ENCODE measurements around the gene IFIT1. TPM values are rescaled to one million over a fixed set of nuclear protein-coding genes. Genes with fewer than 3 reads are reported as not detected.

Gene IFIT1
- total RNA-seq, 1 donor from 2014 or later: 7.4 TPM

DNA sequence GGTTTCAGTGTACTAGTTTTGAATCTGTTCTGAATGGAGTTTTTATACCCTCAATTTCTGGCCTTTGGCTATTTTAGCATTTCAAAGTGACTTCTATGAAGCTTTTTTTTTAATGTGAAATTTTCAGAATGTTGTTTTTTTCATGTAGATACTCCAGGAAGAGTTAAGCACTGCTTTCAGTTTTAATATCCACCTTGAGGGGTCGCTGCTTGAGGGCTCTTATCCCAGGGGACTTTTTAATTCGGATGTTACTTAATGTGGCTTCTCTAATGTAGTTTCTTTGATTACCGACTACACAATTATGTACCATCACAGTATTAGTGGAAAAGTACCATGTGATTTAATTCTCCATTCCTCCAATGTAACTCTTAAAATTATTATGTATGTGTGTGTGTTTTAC lies 27.1 kb downstream of the IFIT1 start:
- Histone ChIP-seq H3K27me3 (no peaks in the 10 kb centered on the region), H3K36me3 (peaks cover 0 to 9% of the 10 kb centered on the region in 2 donors), H3K9me3 (no peaks in the 10 kb centered on the region), H3K27ac (no peak overlapping the region), H3K4me3 (no peak overlapping the region), H3K4me1 (peaks cover 26% of the 10 kb centered on the region)
- TF ChIP-seq, protein P1, sequence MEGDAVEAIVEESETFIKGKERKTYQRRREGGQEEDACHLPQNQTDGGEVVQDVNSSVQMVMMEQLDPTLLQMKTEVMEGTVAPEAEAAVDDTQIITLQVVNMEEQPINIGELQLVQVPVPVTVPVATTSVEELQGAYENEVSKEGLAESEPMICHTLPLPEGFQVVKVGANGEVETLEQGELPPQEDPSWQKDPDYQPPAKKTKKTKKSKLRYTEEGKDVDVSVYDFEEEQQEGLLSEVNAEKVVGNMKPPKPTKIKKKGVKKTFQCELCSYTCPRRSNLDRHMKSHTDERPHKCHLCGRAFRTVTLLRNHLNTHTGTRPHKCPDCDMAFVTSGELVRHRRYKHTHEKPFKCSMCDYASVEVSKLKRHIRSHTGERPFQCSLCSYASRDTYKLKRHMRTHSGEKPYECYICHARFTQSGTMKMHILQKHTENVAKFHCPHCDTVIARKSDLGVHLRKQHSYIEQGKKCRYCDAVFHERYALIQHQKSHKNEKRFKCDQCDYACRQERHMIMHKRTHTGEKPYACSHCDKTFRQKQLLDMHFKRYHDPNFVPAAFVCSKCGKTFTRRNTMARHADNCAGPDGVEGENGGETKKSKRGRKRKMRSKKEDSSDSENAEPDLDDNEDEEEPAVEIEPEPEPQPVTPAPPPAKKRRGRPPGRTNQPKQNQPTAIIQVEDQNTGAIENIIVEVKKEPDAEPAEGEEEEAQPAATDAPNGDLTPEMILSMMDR (IDR thresholded peaks at IDR 0.05): no peak
- TF ChIP-seq POLR2A (IDR thresholded peaks at IDR 0.05) (no peak), POLR2AphosphoS5 (IDR thresholded peaks at IDR 0.05; ENCODE audit: insufficient read depth in 1 of 2, low read depth in 1 of 2) (no peak)
- DNase-seq (ENCODE audit: extremely low spot score in 2 of 2): no peak
- intact Hi-C loops (cut with DNase I): no loop called here

DNA sequence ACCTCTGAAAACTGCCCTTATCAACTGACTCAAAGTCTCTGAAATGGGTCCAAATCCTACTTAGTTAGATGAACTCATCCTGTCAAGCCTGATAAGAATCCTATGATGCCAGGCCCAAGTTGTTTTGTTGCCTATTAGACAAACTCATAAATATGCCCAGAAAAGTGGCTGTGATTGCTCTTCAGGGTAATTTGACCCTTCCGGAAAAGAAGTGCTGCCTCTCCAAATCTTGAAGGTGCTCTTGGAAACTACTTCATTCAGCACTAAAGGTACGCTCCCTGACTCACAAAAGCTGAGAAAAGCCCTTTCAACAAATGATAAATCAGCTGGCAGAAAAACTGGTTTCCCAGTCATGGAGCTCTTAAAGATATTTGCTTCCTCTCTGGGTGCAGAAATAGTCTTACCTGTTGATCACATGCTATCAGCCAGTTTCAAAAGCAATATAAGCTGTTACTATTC lies 28.6 kb downstream of the IFIT1 start:
- DNase-seq (ENCODE audit: extremely low spot score in 2 of 2): no peak
- Histone ChIP-seq H3K27ac (no peak overlapping the region), H3K36me3 (peaks cover 0 to 9% of the 10 kb centered on the region in 2 donors), H3K27me3 (no peaks in the 10 kb centered on the region), H3K9me3 (no peaks in the 10 kb centered on the region), H3K4me3 (no peak overlapping the region), H3K4me1 (peaks cover 21% of the 10 kb centered on the region)
- TF ChIP-seq POLR2A (IDR thresholded peaks at IDR 0.05) (no peak), POLR2AphosphoS5 (IDR thresholded peaks at IDR 0.05; ENCODE audit: insufficient read depth in 1 of 2, low read depth in 1 of 2) (peak in 1 of 2 donors; percentile 72)
- TF ChIP-seq, protein P1 (IDR thresholded peaks at IDR 0.05): no peak
- intact Hi-C loops (cut with DNase I): no loop called here

DNA sequence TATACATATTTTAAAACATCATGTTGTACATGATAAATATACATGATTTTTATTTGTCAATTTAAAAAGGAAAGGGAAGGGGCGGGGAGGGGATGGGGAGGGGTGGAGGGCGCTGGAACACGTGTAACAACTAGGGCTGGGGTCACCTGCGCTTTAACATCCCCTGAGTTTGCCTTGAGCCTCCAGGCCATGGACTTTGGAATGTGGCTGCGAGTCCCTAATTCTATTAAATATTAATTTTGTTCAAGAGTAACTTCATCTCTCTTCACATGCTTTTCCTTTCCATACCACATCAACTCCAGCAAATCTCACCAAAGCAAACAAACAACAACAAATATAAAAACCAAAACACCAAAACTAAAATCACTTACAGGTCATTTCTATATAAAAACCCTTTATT lies 32.6 kb downstream of the IFIT1 start:
- TF ChIP-seq, protein P1 (IDR thresholded peaks at IDR 0.05): no peak
- TF ChIP-seq POLR2AphosphoS5 (IDR thresholded peaks at IDR 0.05; ENCODE audit: insufficient read depth in 1 of 2, low read depth in 1 of 2): no peak
- no peak for TF ChIP-seq POLR2A (IDR thresholded peaks at IDR 0.05)
- H3K9me3 ChIP-seq: no peaks in the 10 kb centered on the region
- H3K36me3 ChIP-seq: no peaks in the 10 kb centered on the region
- no peak for DNase-seq (ENCODE audit: extremely low spot score in 2 of 2)
- H3K4me1 ChIP-seq: no peaks in the 10 kb centered on the region
- intact Hi-C loops (cut with DNase I): no loop called here
- no peak overlapping the region for H3K4me3 ChIP-seq
- no peak overlapping the region for H3K27ac ChIP-seq
- no peaks in the 10 kb centered on the region for H3K27me3 ChIP-seq

DNA sequence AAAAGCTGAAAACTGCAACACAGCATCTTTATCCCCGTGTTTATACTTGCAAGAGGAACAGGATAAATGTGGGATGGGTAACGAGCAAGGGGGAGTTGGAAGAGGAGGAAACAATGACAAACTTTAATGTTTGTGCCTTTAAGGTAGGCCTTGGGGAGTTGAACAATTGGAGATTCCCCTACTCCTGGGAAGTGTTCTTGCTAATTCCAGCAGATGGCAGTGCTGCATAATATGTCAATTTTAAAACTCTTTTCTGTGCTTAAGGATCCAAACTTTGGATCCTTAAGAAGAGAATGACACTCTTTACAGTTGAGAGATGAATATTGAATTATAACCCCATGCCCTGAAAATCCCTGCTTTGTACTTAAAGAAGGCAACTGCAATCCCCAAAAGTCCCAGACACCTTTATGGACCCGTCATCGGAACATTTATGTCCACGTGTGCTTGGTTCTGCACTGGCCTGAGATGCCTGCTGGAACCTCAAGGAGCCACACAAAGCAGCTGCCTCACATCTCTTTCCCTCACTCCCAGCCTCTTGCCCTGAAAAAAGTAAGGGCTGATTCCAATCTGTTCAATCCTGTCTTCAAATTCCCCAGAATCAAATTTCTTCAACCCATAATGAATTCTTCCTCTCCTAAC lies 33.9 kb downstream of the IFIT1 start:
- no peak for TF ChIP-seq POLR2A (IDR thresholded peaks at IDR 0.05)
- TF ChIP-seq, protein P1 (IDR thresholded peaks at IDR 0.05): peak; percentile 55 to 83 (median 75)
- TF ChIP-seq POLR2AphosphoS5 (IDR thresholded peaks at IDR 0.05; ENCODE audit: insufficient read depth in 1 of 2, low read depth in 1 of 2): no peak
- no peaks in the 10 kb centered on the region for H3K36me3 ChIP-seq
- no peak overlapping the region for H3K27ac ChIP-seq
- no peaks in the 10 kb centered on the region for H3K4me1 ChIP-seq
- DNase-seq (ENCODE audit: extremely low spot score in 2 of 2): no peak
- H3K9me3 ChIP-seq: no peaks in the 10 kb centered on the region
- H3K27me3 ChIP-seq: no peaks in the 10 kb centered on the region
- intact Hi-C loops (cut with DNase I): loop anchor here (2.0 kb wide), 1 partner anchor 136 kb away; no protein-coding TSS in a partner anchor
- no peak overlapping the region for H3K4me3 ChIP-seq

DNA sequence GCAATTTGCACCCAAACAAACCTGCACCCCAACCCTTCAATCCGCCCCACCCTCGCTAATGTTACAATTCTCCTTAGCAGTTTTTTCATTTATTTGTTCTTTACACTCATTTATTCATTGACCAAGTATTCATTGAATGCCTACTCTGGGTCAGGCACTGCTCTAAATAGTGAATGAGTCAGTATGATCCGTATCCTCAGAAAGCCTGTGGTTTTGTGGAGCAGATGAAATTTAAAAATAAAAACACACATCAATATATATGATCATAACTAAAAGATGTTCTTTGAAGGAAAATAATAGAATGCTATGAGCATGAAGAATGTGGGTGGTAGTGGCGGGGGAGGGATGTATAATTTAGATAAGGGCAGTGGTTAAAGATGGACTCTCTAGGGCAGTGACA lies 35.2 kb downstream of the IFIT1 start:
- intact Hi-C loops (cut with DNase I): loop anchor here (2.0 kb wide), 1 partner anchor 135 kb away; no protein-coding TSS in a partner anchor
- H3K9me3 ChIP-seq: no peaks in the 10 kb centered on the region
- no peaks in the 10 kb centered on the region for H3K36me3 ChIP-seq
- H3K4me3 ChIP-seq: no peak overlapping the region
- H3K4me1 ChIP-seq: no peaks in the 10 kb centered on the region
- TF ChIP-seq POLR2AphosphoS5 (IDR thresholded peaks at IDR 0.05; ENCODE audit: insufficient read depth in 1 of 2, low read depth in 1 of 2) (no peak), POLR2A (IDR thresholded peaks at IDR 0.05) (no peak)
- TF ChIP-seq, protein P1 (IDR thresholded peaks at IDR 0.05): no peak
- no peaks in the 10 kb centered on the region for H3K27me3 ChIP-seq
- DNase-seq (ENCODE audit: extremely low spot score in 2 of 2): no peak
- H3K27ac ChIP-seq: no peak overlapping the region
